Stimulated activated CD8-positive, alpha-beta memory T cell treated with anti-CD3 and anti-CD28 coated beads, Interleukin-2, amount 100 ng/mL, for 1 hour (primary cell): ENCODE results near the gene RNF26.
"Not testable (repeated sequence)": the region's sequence is repeated elsewhere in the genome, so short reads cannot be mapped to it uniquely, and the experiment has no call there.

Experiments
- DNase-seq, 2 donors: peaks; one replicate each; pipeline ENCODE4 v3.0.0-alpha.2; 2020; ENCODE audit warnings: low read depth in 2 of 2

Gene RNF26

DNA sequence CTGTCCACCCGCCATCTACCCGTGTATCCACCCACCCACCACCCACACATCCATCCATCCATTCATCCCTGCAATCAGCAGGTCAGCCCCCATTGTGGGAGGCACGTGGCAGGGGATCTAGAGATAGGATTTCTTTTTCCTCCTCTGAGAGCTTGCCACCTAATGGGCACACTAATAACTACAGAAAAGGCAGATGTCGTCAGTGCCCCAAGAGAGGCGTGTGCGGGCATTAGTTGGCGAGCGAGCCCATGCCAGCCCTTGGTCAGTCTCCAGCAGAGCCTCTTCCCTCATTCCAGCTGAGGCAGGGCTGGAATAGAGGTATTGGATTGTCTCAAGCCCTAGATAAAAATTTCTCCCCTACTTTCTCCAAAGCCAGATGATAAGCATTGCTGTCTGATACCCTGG, 37.5 kb downstream of the RNF26 start:
- DNase-seq = no peak

DNA sequence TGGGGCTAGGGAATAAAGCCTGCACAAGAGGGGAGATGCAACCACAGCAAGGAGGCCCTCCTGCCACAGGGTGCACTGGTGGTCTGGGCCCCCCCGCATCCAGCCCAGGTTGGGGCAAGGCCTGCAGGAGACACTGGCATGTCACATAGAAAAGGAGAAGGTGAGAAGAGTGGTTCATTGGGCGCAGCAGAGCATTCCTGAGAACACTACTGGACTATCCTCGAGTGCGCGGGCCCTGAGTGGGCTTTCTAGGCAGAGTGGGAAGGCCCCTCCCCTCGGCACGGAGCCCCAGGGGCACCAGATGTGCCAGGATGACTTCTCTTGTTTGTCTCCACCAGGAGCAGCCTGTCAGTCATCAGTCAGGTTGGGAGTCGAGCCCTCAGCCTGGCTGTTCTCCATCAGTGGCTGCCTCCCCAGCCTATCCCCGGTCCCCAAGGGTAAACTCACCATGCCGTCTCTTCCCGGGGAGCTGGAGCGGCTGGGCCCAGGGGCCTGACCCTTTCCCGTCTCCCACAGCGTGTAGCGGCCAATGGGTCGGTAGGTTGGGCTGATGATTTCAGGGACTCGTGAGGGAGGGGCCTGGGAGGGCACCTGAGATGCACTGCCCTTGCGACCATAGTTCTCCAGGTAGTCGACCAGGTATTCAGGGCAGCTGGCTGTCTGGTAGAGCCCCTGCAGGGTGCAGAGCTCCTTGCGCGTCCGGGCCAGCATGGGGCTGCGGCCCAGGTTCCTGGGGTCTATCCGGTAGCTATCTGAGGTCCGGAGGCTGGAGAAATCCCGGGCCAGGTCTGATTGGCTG, 38.1 kb downstream of the RNF26 start:
- DNase-seq = no peak

DNA sequence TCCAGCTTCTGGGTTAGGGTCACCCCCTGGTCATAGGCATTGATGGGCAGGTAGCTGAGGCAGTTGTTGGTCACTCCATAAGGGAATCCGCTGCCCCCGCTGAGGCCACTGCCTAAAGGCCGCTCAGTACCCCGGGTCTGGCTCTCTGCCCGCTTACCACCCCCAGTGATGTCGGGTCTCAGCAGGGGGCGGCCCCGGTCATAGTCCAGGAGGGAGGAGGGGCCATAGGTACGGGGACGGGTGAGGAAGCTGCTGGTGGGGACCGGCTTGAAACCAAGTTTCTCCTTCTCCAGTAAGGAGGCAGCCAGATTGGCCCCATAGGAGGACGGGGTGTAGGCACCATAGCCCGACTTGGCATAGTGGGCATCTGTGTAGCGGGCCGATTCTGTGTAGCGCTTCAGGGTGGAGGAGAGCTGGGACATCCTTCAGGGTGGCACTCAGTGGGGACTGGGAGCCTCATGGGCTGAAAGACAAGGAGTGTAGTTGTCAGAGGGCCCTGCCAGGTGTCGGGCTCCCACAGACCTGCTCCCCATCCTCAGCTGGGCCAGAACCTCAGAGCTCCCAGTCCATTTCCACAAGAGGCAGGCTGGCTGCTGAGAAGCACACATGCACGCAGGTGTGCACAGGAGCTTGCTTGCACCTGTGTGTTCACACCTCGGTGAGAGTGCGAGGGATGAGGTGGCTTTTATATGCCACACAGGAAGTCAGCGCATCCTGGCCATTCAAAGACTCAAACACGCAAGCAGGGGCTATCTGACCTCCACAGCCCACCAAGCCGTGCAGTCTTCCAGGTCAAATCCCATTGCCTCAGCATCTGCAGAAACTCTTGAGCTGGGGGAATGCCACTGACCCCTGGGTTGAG, 39.0 kb downstream of the RNF26 start:
- no peak for DNase-seq

DNA sequence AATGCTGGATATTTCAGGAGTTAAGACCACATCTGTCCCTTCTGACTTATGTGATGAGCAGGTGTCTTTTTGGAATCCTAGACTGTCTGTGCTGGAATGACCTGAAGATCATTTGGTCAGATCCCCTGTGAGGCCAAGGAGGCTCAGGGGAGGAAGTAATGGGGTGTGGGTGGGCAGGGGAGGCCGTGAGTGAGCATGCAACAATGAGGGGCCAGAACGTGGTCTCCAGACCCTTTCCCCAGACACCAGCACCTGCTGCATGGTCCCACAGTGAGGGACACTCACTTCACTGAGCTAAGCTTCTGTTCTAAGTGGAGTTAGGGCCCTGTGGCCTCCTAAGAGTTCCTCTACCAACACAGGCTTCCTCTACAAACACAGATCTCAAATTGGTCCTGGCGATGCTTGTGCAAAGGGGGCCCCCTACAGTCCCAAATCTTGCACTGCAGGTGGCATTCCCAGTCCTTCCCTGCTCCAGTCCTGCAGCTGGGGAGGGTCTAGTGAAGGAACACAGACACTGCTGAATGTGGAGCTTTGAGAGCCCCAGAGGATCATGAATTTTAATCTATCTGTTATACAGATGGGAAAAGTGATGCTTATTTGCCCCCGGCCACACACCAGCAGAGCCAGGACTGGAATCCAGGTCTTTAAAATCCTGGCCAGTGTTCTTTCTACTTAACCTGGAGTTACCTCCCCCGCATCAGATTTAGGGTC, 39.7 kb downstream of the RNF26 start:
- no peak for DNase-seq

DNA sequence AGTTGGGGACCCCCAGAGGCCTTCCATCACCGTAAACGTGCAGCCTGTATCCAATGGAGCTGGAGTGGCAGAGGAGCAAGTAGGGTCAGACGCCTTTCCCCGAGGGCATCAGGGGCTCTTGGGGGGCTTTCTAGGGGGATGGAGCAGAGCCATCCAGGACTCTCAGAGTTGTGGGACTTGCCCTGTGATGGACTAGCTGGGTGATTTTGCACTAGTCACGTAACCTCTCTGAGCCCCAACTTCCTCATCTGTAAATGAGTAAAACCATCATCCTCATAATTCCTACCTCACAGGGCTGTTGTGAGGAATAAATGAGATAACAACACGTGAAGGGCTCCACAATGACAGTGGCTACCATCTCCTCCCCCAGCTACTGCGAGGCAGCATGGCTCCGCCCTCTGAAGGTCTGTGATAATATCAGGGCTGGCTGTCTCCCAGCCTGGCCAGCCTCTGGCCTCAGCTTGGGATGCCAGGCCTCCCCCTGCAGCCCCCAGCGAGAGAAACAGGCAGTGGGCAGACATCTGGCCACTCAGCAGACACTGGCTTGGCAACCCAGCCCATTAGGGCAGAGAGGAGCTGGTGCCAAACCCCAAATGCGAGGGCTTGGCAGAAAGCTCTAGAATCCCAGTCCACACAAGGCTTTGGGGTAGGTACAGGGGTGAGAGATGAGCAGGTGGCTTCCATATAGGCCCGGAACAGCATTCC, 40.5 kb downstream of the RNF26 start:
- no peak for DNase-seq

DNA sequence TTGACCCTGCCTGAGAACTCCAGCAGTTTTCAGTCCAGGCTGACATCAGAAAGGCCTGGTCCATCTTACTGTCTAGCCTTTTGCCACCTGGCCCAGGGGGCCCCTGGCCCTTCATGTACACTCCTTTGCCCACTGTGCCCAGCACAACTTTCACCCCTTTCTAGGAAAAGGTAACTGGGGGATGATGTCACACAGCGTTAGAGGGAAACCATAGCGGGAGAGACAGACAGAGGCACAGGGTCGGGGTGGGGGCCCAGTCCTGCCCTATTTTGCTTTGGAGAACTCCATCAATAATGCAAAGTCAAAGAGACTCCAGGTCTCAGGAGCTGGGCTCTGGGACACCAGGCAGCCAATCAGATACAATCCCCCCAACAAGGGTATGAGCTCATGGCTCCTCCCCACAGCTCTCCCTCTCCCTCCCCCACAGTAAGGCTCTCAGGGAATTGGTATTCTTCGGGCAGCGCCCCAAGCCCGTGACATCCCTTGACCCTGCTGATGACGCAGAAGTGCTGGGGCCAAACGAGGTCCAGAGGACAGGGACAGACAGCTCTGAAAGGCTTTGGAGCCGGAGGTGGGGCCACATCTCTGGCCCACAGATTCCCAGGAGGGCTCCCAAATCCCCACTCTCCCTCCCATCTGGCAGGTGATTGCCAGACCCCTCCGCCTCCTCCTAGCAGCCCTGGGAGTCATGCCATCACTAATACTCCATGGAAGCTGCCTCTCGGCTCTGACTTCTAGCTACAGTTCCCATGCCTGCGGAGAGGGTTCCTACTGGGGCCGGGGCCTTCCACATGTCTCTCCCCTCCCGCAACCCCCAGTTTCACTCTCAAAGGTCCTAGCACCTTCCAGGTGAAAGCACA, 41.2 kb downstream of the RNF26 start:
- DNase-seq = no peak

DNA sequence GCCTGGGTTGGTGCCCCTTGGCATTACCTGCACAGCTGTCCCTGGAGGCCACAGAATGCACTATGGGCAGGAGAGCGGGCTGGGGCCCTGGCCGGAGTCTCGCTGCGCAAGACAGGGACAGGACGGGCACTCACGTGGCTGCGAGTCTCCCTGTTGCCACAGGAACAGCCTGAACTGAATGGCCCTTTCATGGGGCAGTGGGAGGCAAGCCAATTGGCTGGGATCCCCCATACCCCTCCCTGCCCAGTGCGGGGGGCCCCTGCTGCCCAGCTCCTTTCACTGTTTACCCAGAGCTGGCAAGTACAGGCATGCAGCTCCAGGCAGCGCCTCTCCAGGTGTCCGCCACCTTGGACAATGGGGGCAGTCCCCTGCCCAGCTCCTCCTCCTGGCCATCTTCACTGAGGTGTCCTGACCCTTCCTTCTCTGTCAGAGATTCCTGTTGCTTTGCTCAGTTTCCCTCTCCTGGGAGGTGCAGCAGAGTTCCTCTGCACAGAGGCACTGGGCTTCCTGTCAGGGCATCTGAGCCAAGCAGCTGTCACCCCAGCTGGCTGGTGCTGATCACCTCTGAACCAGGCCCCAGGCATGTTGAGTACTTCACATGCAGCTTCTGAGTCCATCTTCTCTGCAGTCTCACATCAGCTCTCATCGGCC, 42.0 kb downstream of the RNF26 start:
- no peak for DNase-seq

DNA sequence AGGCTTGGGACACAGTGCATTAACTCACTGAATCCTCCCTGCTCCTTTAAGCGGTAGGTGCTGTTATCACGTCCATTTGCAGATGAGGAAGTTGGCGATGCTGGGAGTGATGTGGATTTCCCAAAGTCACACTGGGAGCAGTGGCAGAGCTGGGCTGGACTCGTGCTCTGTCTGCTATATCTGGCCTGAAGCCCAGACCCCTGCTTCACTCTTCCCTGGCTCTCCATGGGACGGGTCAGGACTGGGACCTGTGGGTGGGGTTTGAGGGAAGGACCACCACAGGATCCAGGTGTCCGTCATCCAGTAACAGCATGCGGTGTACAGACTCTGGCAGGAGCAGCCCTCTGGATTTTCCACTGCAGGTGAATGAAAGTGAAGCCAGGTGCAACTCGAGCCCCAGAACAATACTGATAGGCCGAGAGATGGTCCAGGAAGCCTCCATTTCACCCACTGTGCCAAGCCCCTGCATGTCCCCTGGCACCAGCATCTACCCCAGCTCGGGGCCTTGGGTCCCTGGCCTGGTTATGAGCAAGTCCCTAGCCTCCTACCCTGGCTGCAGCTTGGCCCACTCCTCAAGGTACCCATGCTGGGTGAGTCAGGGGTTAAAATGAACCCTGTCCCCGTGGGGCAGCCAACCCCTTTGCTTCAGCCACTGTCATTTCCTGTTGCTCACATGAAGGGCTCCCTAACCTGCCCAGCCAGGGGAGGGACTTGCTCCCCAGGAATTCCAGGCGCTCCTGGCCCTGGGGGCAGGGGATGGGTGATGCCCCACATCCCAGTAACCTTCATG, 43.0 kb downstream of the RNF26 start:
- no peak for DNase-seq

DNA sequence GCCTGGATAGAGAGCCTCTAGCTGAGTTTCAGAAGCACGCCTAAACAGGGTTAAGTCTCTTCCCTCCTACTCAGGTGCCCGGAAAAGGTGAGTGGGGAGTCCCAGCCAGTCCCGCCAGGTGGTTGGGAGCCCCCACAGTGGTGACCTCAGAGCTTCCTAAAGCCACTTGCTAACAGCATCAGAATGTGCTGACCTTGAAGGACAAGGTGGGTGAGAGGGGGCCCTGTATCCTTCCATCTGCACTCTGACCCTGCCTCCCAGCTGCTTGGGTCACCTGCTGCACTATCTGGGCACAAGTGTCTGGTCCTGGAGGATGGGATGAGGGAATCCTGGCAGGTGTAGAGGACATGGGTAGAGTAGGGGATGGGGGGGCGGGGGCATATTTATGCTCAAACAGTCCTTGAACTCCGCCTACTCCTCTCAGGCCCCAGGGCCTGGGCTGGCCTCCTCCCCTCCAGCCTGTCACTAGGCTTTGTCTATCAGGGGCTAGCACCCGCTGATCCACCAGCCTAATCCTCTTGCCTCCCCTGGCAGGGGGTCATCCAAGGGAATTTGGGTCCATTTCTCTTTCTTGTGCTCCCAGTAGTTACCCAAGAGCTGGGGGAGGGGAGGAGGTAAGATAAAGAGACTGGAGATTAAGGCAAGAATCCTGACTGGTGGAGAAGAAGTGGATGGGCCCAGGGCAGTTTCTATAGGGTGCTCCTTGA, 43.8 kb downstream of the RNF26 start:
- DNase-seq = no peak

DNA sequence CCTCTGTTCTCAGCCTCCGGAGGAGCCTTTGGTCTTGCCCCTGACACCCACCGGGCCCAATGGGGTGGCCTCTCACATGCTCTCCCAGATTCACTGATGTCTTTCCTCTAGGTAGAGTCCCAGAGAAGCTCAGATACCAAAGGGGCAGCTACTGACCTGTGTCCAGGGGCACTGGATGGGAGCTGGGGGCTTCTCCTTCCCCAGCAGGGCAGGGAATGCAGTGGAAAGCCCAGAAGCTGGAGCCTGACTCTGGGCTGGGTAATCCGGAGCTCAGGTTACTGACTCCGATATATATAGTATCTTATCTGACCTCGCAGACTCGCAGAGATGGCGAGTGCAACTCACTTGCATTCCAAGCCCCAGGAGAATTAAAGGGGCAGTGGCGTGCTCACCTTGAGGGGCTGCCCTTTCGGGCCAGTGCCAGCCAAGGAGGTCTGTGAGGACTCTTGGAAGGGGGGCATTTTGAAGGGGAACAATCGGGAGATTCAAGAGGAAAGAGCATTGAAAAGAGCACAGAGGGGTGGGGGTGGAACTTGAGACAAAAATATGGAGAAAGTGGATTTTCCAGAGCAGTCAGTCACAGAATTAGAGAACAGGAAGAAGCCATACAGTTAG, 44.6 kb downstream of the RNF26 start:
- DNase-seq = no peak

DNA sequence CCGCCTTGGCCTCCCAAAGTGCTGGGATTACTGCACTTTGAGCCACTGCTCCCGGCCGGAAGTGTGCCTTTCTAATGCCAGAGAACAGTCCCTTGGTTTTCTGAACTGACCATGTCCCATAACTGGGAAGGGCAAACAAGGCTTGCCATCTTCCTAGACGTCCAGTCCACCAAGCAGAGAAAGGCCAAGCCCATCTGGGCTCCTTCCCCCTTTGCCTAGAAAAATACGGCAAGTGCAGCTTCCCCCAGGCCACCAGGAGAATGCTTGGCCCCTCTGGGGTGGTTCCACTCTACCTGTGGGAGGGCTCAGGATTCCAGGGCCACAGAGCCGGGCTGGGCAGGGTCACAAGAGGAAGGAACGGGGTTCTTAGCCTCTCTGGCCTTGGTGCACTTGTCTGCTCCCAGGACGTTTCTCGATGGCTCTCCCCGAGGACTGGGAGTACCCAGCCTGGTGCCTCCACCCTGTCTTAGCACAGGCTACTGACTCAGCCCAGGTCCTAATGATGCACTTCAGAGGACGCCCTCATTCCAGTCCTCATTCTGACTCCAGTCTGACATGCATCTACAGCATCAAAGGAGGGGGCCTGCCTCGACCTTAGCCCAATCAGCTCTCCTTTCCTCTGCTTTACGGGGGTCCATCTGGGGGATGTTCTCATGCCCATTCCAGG, 46.0 kb downstream of the RNF26 start:
- DNase-seq = no peak

DNA sequence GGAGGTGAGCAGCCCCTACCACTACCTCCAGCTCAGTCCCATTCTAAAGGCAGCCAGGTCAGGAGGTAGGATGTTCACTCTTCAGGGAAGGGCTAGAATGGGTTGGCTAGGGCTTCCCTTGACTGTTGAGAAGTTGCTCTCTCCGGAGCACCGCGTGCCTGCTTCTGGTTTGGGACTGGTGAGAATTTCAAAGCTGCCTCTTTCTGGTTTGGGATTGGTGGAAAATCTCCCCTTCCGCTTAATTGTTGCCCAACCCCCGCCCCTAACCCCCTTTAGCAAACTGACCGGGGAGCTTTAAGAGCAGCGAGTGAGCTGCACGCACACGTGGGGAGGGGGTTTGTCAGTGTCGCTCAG, 46.5 kb downstream of the RNF26 start:
- no peak for DNase-seq

DNA sequence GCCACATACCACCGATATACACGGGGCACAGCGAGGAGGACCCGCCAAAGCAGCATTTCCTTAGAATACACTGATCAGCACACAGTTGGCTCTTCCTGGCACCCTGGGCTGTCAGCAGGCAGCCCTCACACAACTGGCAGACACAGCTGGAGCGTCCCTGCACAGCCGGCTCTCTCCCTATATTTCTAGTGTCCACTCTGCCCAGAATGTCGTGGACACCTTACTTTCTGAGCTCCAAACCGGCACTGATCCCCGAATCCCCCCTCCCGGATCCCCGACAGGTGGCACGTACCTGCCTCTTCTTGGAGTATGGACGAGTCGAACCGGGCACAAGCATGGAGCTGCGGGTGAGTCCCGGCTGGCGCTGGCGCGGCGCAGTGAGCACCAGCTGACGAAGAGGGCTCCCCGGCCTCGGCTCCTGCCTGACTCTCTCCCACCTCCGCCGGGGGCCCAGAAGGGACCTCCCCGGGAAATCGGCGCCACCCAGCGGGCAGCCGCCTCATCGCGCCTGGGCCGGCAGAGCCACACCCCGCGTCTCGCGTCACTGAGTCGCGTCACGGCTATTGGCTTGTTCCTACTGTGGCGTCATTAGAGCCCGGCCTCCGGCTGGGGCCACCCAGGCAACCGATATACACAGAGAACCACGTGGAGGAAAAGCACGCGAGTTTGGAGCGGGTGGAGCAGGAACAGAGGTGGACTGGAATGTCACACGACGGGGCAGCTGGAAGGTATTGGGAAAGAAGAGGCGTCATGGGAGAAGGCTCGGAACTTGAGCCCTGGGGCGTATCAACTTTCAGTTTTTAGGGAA, 47.1 kb downstream of the RNF26 start, which contains the start of gene USP2:
USP2 (minus strand) TSS at position 510 of the 808 bp plus-strand sequence. CDS start 8,210 bp downstream, outside the sequence.
- DNase-seq = peak; percentile 94

DNA sequence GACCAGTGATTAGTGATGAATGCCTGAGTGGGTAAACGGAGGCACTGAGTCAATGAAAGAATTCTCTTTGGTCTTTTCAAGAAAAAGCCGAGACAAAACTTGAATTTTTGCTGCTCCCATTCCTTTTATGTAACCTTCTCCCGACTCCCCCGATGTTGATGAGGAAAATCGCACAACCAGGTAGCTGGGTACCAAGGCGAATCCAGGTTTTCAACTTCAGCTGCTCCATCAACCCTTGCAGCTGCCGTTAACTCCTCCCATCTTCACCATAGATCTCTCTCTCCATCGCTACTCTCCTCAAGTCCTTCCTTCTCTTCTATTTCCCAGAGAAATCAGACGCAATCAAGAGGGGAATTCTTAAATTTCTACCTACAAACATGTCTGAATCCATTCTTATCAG, 47.8 kb downstream of the RNF26 start:
- no peak for DNase-seq

DNA sequence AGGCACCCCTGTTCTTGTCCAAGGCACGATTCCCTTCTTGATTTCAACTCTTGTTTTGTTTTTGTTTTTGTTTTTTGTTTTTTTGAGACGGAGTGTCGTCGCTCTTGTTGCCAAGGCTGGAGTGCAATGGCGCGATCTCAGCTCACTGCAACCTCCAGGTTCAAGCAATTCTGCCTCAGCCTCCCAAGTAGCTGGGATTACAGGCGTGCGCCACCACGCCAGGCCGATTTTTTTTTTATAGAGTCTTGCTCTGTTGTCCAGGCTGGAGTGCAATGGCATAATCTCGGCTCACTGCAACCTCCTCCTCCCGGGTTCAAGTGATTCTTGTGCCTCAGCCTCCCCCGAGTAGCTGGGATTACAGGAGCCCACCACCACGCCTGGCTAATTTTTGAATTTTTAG, 48.2 kb downstream of the RNF26 start:
- not testable (repeated sequence) for DNase-seq

DNA sequence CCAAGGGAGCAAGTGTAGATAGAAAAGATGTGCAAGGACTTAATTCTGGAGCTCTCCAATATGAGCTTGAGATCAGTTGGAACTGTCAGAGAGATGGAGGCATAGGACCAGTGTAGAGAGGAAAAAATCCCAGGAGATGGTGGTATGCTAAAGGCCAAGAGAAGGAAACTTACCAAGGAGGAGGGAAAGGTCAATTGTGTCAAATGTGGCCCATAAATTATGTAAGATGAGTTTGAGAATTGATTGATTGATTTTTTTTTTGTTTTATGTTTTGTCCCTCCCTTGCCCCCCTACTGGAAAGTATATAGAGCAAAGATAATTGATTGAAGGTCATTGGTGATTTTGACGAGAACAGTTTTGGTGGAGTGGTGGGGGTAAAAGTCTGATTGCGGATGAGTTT, 50.0 kb downstream of the RNF26 start:
- DNase-seq = no peak
